Measurements from ENCODE around the gene ASH1L. TPM values are rescaled to one million over a fixed set of nuclear protein-coding genes. Genes with fewer than 3 reads are reported as not detected.

ASH1L gene
- total RNA-seq, 2 experiments from 2014 or later, result 37.7 to 41.1 TPM

DNA sequence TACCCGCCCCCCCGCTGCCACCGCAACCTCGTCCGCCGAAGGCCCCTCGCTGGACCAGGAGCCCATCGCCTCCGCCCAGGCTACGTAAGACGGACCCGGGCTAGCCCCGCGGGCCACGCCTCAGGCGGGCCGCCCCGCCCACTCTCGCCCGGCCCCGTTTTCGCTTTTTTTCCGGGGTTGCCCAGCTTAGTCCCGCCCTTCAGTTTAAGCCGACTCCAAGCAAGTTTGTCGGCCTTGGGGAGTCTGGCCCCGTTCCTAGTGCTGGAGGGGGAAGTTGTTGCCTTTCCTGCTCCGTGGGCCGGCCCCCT, 238.9 kb downstream of the ASH1L start:
- CTCF ChIA-PET, result interaction anchor here (0.6 to 7.2 kb wide), 29 partner anchors 9 to 743 kb away, joined by 3 to 190 read pairs (median 4); partner anchors contain the start of genes CLK2, ENTREP3, FDPS and HCN3
- Mint-ChIP-seq H3K4me3 (peak overlapping the region; percentile 83), H3K9me3 (ENCODE audit: insufficient read depth) (no peaks in the 10 kb centered on the region), H3K4me1 (ENCODE audit: low read depth) (peaks cover 50% of the 10 kb centered on the region), H3K36me3 (ENCODE audit: low read depth) (peaks cover 19% of the 10 kb centered on the region), H3K27me3 (ENCODE audit: low read depth) (no peaks in the 10 kb centered on the region), H3K27ac (peak overlapping the region; percentile 77)
- POLR2A ChIA-PET, result interaction anchor here (1.0 to 2.8 kb wide), 9 partner anchors 15 to 78 kb away, joined by 3 to 18 read pairs (median 3); partner anchors contain the start of genes CLK2 and FDPS
- ATAC-seq (peak; percentile 64), DNase-seq (peak; percentile 89)

DNA sequence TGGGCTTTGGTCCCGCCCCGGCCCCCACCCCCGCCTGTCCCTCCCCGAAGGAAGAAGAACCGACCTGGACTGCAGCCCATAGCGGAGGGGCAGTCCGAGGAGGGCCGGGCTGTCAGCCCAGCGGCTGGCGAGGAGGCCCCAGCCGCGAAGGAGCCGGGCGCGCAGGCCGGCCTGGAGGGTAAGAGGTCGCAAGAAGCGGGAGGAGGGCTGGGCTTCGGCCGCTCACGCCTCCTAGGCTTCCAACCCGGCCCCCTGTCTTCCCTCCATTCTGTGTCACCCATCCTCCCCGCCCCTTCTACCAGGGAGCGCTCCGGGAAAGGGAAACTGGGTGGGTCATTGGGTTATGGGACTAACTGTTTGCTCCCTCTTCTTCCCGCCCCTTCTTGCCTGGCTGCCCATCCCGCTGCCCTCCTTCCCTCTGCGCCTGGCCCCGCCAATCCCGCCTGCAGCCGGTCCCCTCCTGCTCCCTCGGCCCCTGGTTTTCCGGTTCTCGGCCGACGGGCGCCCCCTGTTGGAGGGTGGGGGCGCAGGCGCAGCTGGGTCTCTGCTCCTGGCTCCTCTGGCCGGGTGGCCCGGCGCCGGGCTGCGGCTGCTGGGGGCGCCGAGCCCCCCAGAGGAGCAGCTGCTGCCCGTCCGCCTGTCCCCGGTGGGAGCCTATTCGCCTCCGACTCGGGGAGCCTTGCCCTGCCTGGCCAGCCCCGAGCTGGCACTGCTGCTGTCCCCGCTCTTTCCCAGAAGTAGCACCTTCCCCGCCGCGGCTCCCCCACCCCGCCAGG, 239.5 kb downstream of the ASH1L start:
- ChIA-PET POLR2A (interaction anchor here (1.0 to 2.8 kb wide), 11 partner anchors 15 to 78 kb away, joined by 3 to 18 read pairs (median 3); partner anchors contain the start of genes CLK2 and FDPS), CTCF (interaction anchor here (0.6 to 7.2 kb wide), 34 partner anchors 9 to 743 kb away, joined by 3 to 190 read pairs (median 4); partner anchors contain the start of genes CLK2, ENTREP3, FDPS and HCN3)
- peaks cover 53% of the 10 kb centered on the region for H3K4me1 Mint-ChIP-seq (ENCODE audit: low read depth)
- DNase-seq (peak; percentile 90), ATAC-seq (peak; percentile 62)
- no peaks in the 10 kb centered on the region for H3K27me3 Mint-ChIP-seq (ENCODE audit: low read depth)
- peak overlapping the region; percentile 77 for H3K27ac Mint-ChIP-seq
- H3K36me3 Mint-ChIP-seq (ENCODE audit: low read depth), result peaks cover 21% of the 10 kb centered on the region
- no peaks in the 10 kb centered on the region for H3K9me3 Mint-ChIP-seq (ENCODE audit: insufficient read depth)
- peak overlapping the region; percentile 83 for H3K4me3 Mint-ChIP-seq

DNA sequence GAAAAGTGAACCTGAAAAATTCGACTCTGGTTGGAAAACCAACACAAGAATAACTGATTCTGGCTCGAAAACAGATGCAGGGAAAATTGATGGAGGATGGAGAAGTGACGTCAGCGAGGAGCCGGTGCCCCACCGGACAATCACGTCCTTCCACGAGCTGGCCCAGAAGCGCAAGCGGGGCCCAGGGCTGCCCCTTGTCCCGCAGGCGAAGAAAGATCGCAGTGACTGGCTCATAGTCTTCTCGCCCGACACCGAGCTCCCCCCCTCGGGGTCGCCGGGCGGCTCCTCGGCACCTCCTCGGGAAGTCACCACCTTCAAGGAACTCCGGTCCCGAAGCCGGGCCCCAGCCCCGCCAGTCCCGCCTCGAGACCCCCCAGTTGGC, 240.0 kb downstream of the ASH1L start:
- DNase-seq, result no peak
- Mint-ChIP-seq H3K36me3 (ENCODE audit: low read depth) (peaks cover 27% of the 10 kb centered on the region), H3K27me3 (ENCODE audit: low read depth) (no peaks in the 10 kb centered on the region), H3K4me1 (ENCODE audit: low read depth) (peaks cover 56% of the 10 kb centered on the region), H3K4me3 (peak overlapping the region; percentile 83), H3K9me3 (ENCODE audit: insufficient read depth) (no peaks in the 10 kb centered on the region), H3K27ac (no peak overlapping the region)
- POLR2A ChIA-PET, result interaction anchor here (0.8 to 2.8 kb wide), 7 partner anchors 11 to 128 kb away, joined by 3 to 18 read pairs (median 7); partner anchors contain the start of genes CLK2 and FDPS
- CTCF ChIA-PET, result interaction anchor here (0.8 to 7.2 kb wide), 16 partner anchors 9 to 155 kb away, joined by 3 to 190 read pairs (median 6); partner anchors contain the start of genes CLK2, ENTREP3, FDPS and HCN3
- ATAC-seq, result no peak

DNA sequence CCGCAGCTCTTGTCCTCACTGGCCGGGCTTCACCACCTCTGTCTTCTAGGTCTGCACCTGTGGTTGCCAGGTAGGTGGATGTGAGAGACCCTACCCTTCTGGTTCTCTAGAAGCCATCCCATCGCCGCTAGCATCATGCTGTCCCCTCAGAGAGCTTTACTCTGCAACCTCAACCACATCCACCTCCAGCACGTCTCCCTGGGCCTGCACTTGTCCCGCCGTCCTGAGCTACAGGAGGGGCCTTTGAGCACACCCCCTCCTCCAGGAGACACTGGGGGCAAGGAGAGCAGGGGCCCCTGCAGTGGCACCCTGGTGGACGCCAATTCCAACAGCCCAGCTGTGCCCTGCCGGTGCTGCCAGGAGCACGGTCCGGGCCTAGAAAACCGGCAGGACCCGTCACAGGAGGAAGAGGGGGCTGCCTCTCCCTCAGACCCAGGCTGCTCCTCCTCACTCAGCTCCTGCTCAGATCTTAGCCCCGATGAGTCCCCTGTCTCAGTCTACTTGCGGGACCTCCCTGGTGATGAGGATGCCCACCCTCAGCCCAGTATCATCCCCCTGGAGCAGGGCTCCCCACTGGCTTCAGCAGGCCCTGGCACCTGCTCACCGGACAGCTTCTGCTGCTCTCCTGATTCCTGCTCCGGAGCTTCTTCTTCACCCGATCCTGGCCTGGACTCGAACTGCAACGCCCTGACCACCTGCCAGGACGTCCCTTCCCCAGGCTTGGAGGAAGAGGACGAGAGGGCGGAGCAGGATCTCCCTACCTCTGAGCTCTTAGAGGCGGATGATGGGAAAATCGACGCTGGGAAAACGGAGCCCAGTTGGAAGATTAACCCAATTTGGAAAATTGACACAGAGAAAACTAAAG, 240.7 kb downstream of the ASH1L start:
- peak overlapping the region; percentile 83 for H3K4me3 Mint-ChIP-seq
- no peaks in the 10 kb centered on the region for H3K9me3 Mint-ChIP-seq (ENCODE audit: insufficient read depth)
- H3K27ac Mint-ChIP-seq, result peak overlapping the region; percentile 1
- H3K4me1 Mint-ChIP-seq (ENCODE audit: low read depth), result peaks cover 56% of the 10 kb centered on the region
- CTCF ChIA-PET, result interaction anchor here (0.8 to 7.2 kb wide), 17 partner anchors 10 to 154 kb away, joined by 3 to 190 read pairs (median 5); partner anchors contain the start of genes CLK2, ENTREP3, FDPS and HCN3
- DNase-seq (peak; percentile 26), ATAC-seq (no peak)
- H3K27me3 Mint-ChIP-seq (ENCODE audit: low read depth), result no peaks in the 10 kb centered on the region
- POLR2A ChIA-PET, result interaction anchor here (0.8 to 2.8 kb wide), 8 partner anchors 10 to 127 kb away, joined by 3 to 18 read pairs (median 6); partner anchors contain the start of genes CLK2 and FDPS
- H3K36me3 Mint-ChIP-seq (ENCODE audit: low read depth), result peaks cover 31% of the 10 kb centered on the region

DNA sequence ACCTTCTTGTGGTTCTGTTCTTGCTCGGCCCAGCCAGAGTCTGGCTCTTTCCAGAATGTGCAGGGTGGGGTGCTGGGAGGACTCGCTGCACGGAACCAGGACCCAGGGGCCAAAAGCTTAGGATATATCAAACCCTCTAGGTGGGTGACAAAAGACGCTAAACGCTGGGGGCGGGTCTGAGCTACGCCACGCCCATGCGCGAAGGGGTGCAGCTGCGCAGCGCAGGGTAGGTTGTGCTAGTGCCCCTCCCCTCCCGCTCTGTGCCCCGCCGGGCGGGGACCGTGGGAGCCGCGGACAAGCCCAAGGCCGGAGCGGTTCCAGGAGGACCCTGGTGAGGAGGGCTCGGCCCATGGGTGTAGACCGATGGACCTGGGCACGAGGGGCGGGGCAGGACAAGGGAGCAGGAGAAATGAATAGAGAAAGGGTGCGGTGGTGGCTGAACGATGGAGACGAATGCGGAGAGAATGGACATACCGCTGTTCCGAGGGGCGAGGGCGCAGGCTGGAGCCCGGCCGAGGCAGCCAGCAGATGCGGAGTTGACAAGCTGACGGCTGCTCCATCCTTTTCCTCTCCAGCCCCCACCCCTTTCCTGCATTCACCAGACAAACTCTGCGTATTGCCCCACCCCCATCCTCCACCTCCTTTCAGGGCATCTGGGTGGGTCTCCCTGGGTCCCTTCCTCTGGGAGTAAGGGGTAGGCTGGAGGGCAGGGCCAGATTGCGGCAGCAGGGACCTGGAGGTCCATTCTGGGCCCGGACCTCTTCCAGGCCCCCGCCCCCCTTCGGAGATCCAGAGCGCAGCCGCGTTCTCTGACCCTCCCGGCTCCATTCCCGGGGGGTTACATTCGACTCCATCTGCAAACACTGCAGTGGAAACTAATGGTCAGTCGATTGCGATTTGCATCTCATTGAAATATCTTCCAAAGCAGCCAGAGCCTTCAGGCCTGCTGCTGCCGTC, 241.7 kb downstream of the ASH1L start, which contains the start of gene RUSC1:
RUSC1 (plus strand) TSS at position 234 of the 957 bp plus-strand sequence. CDS start 880 bp downstream, outside the sequence.
- Mint-ChIP-seq H3K4me3 (peak within 1 kb of the TSS; percentile 83), H3K36me3 (ENCODE audit: low read depth) (peaks cover 37% of the 10 kb centered on the region), H3K4me1 (ENCODE audit: low read depth) (peaks cover 53% of the 10 kb centered on the region), H3K27me3 (ENCODE audit: low read depth) (no peaks in the 10 kb centered on the region), H3K27ac (peak within 1 kb of the TSS; percentile 1), H3K9me3 (ENCODE audit: insufficient read depth) (no peaks in the 10 kb centered on the region)
- ATAC-seq, result peak; percentile 7
- ChIA-PET POLR2A (interaction anchor here (0.6 to 2.1 kb wide), 8 partner anchors 9 to 148 kb away, joined by 3 to 9 read pairs (median 4); partner anchors contain the start of genes CLK2, FDPS and KRTCAP2), CTCF (interaction anchor here (0.8 to 7.2 kb wide), 8 partner anchors 9 to 148 kb away, joined by 3 to 190 read pairs (median 11); partner anchors contain the start of genes CLK2, FDPS, HCN3 and KRTCAP2)
- DNase-seq, result peak; percentile 77

DNA sequence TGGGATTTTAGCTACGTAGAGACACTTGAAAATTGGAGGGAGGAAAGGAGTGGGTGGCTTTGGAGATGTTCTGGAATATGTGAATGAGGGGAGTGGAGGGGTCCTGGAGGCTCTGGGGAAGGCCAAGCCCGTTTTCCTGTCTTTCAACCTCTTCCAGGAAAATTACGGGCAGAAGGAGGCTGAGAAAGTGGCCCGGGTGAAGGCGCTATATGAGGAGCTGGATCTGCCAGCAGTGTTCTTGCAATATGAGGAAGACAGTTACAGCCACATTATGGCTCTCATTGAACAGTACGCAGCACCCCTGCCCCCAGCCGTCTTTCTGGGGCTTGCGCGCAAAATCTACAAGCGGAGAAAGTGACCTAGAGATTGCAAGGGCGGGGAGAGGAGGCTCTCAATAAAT, 242.4 kb downstream of the ASH1L start:
- peak overlapping the region; percentile 40 for H3K4me3 Mint-ChIP-seq
- ATAC-seq (no peak), DNase-seq (no peak)
- H3K4me1 Mint-ChIP-seq (ENCODE audit: low read depth), result peaks cover 48% of the 10 kb centered on the region
- ChIA-PET CTCF (interaction anchor here (4.0 to 7.2 kb wide), 4 partner anchors 13 to 71 kb away, joined by 18 to 190 read pairs (median 35); partner anchors contain the start of genes CLK2, FDPS and HCN3), POLR2A (interaction anchor here (0.6 to 1.4 kb wide), 4 partner anchors 12 to 147 kb away, joined by 3 read pairs; partner anchors contain the start of genes CLK2, FDPS and KRTCAP2)
- H3K27ac Mint-ChIP-seq, result no peak overlapping the region
- no peaks in the 10 kb centered on the region for H3K9me3 Mint-ChIP-seq (ENCODE audit: insufficient read depth)
- H3K36me3 Mint-ChIP-seq (ENCODE audit: low read depth), result peaks cover 37% of the 10 kb centered on the region
- no peaks in the 10 kb centered on the region for H3K27me3 Mint-ChIP-seq (ENCODE audit: low read depth)

DNA sequence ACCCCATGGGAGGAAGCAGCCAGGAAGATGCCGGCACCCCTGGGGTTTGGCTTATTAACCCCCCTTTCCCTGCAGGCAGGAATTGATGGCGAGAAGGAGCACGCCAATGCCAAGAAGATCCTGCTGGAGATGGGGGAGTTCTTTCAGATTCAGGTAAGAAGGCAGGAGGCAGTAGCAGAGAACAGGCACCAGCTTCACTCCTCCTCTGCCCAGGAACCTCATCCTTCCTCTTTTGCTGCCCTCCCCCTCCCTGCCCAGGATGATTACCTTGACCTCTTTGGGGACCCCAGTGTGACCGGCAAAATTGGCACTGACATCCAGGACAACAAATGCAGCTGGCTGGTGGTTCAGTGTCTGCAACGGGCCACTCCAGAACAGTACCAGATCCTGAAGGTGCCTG, 243.1 kb downstream of the ASH1L start:
- DNase-seq (no peak), ATAC-seq (no peak)
- H3K4me1 Mint-ChIP-seq (ENCODE audit: low read depth), result peaks cover 45% of the 10 kb centered on the region
- no peaks in the 10 kb centered on the region for H3K9me3 Mint-ChIP-seq (ENCODE audit: insufficient read depth)
- H3K36me3 Mint-ChIP-seq (ENCODE audit: low read depth), result peaks cover 41% of the 10 kb centered on the region
- CTCF ChIA-PET, result interaction anchor here (7.2 kb wide), 1 partner anchor 71 kb away, joined by 190 read pairs; no protein-coding TSS in a partner anchor
- H3K27me3 Mint-ChIP-seq (ENCODE audit: low read depth), result no peaks in the 10 kb centered on the region
- H3K27ac Mint-ChIP-seq, result no peak overlapping the region
- POLR2A ChIA-PET, result interaction anchor here (0.5 kb wide), 1 partner anchor 170 kb away, joined by 3 read pairs; no protein-coding TSS in a partner anchor
- H3K4me3 Mint-ChIP-seq, result no peak overlapping the region

DNA sequence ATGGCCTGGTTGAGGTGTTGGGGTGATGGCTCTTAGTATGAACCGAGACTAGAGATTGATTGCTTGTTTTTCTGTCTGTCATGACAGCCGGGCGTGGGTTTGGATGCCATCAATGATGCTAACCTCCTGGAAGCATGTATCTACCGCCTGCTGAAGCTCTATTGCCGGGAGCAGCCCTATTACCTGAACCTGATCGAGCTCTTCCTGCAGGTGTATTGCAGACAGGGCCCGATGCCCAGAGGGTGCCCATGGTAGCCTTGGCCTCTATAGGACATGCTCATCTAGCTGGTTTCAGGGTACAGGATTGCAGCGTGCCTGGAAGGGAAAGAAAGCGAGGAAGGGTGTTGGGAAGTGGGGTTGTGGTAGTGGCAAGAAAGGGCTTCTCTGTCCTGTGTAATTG, 244.5 kb downstream of the ASH1L start:
- ATAC-seq (no peak), DNase-seq (no peak)
- ChIA-PET POLR2A (interaction anchor here (0.7 to 1.2 kb wide), 4 partner anchors 17 to 40 kb away, joined by 3 to 4 read pairs (median 3); partner anchors contain the start of gene PKLR), CTCF (interaction anchor here (3.7 kb wide), 1 partner anchor 67 kb away, joined by 24 read pairs; no protein-coding TSS in a partner anchor)
- Mint-ChIP-seq H3K4me3 (no peak overlapping the region), H3K4me1 (ENCODE audit: low read depth) (peaks cover 50% of the 10 kb centered on the region), H3K27ac (peak overlapping the region; percentile 4), H3K27me3 (ENCODE audit: low read depth) (no peaks in the 10 kb centered on the region), H3K36me3 (ENCODE audit: low read depth) (peaks cover 52% of the 10 kb centered on the region), H3K9me3 (ENCODE audit: insufficient read depth) (no peaks in the 10 kb centered on the region)

DNA sequence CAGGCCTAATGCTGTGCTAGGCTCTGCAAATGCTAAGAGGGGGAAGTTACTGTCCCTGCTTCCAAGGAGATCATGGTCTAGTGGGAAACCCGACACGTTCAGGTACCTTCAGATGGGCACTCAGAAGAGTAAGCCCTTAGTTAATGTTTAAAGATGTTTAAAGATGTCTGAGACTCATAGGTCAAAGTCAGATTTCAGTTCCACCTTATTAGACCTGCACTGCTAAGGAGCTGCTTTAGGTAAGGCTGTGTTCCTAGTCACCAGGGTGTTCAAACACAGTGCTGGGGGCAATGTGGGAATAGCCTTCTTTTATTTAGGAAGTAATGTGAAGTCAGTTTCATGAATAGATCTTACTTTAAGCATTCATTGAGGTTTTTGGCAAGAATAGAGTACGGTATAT, 245.7 kb downstream of the ASH1L start:
- Mint-ChIP-seq H3K36me3 (ENCODE audit: low read depth) (peaks cover 62% of the 10 kb centered on the region), H3K4me3 (no peak overlapping the region), H3K27ac (no peak overlapping the region), H3K9me3 (ENCODE audit: insufficient read depth) (no peaks in the 10 kb centered on the region), H3K4me1 (ENCODE audit: low read depth) (peaks cover 52% of the 10 kb centered on the region), H3K27me3 (ENCODE audit: low read depth) (no peaks in the 10 kb centered on the region)
- ATAC-seq (no peak), DNase-seq (no peak)
- POLR2A ChIA-PET, result interaction anchor here (1.0 to 1.2 kb wide), 2 partner anchors 39 to 62 kb away, joined by 4 read pairs; partner anchors contain the start of gene ENTREP3
- CTCF ChIA-PET, result interaction anchor here (1.0 to 3.7 kb wide), 2 partner anchors 66 to 68 kb away, joined by 4 to 24 read pairs; no protein-coding TSS in a partner anchor

DNA sequence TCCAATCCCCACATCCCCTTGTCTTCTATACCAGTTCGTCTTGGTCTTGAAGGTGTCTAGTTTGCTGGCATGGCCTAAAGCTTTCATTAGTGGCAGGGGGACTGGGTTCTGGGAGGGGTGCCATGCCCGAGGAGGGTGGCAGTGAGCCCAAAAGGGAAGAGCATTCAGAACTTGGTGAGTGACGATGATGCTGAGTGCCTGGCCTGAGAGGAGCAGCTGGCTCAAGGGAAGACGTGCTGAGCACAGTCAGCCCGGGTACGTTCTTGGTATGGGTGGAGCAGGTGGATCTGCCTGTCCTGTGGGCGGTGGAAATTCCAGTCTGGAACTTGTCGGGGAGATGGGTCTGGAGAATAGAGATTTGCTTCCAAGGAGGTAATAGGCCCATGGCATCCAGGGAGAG, 249.3 kb downstream of the ASH1L start:
- Mint-ChIP-seq H3K9me3 (ENCODE audit: insufficient read depth) (no peaks in the 10 kb centered on the region), H3K27ac (peak overlapping the region; percentile 65), H3K4me3 (no peak overlapping the region), H3K36me3 (ENCODE audit: low read depth) (peaks cover 66% of the 10 kb centered on the region), H3K27me3 (ENCODE audit: low read depth) (no peaks in the 10 kb centered on the region), H3K4me1 (ENCODE audit: low read depth) (peaks cover 39% of the 10 kb centered on the region)
- no peak for DNase-seq
- ATAC-seq, result no peak
- ChIA-PET POLR2A (no interaction called here), CTCF (interaction anchor here (1.3 to 2.4 kb wide), 3 partner anchors 10 to 63 kb away, joined by 3 to 17 read pairs (median 9); no protein-coding TSS in a partner anchor)
